HG03280 (cell line): ENCODE measurements around the gene FBF1.

Experiments
- ATAC-seq: cut with Tn5 transposase; IDR thresholded peaks from one replicate; pipeline ENCODE4 v1.9.1; 2021; ENCODE audit warnings: mild to moderate bottlenecking, moderate library complexity; ENCODE audit not compliant: unreplicated experiment

The FBF1 gene

GRCh38 chr17:75959051-75959838 lies 18.4 kb upstream of the FBF1 start:
- ATAC-seq = no peak

- no peak for ATAC-seq
These were observed 10.2 kb upstream of the FBF1 start for GRCh38 chr17:75950855-75951554.

GRCh38 chr17:75950421-75950820 lies 9.6 kb upstream of the FBF1 start:
- no peak for ATAC-seq

GRCh38 chr17:75945211-75945610 lies 4.4 kb upstream of the FBF1 start:
- ATAC-seq = no peak

- no peak for ATAC-seq
These were observed 2.6 kb upstream of the FBF1 start for GRCh38 chr17:75943491-75943890.

GRCh38 chr17:75942473-75942872 lies 1.6 kb upstream of the FBF1 start:
- ATAC-seq = no peak

GRCh38 chr17:75941442-75941819 lies 589 bp upstream of the FBF1 start:
- ATAC-seq = no peak

- no peak for ATAC-seq
These were observed 3.2 kb downstream of the FBF1 start for GRCh38 chr17:75937652-75938051.

- no peak for ATAC-seq
These were observed 7.0 kb downstream of the FBF1 start for GRCh38 chr17:75933808-75934207.

- ATAC-seq = no peak
These were observed 8.0 kb downstream of the FBF1 start for GRCh38 chr17:75932852-75933251.

GRCh38 chr17:75931062-75931461 lies 9.8 kb downstream of the FBF1 start:
- no peak for ATAC-seq

- ATAC-seq = no peak
These were observed 13.4 kb downstream of the FBF1 start for GRCh38 chr17:75927286-75927922.

- ATAC-seq = no peak
These were observed 14.4 kb downstream of the FBF1 start for GRCh38 chr17:75926456-75926855.

GRCh38 chr17:75925912-75926311 lies 14.9 kb downstream of the FBF1 start:
- no peak for ATAC-seq

GRCh38 chr17:75925103-75925502 lies 15.7 kb downstream of the FBF1 start:
- no peak for ATAC-seq

GRCh38 chr17:75922963-75923874 lies 17.6 kb downstream of the FBF1 start:
- no peak for ATAC-seq

- ATAC-seq = no peak
These were observed 18.5 kb downstream of the FBF1 start for GRCh38 chr17:75922173-75922961.

GRCh38 chr17:75921596-75921995 lies 19.2 kb downstream of the FBF1 start:
- ATAC-seq = no peak

- ATAC-seq = no peak
These were observed 20.7 kb downstream of the FBF1 start for GRCh38 chr17:75920045-75920560.

- no peak for ATAC-seq
These were observed 21.2 kb downstream of the FBF1 start for GRCh38 chr17:75919611-75920010.
